HUDEP-2 (cell line): ENCODE data around the gene KRTAP10-8.
"Not testable (repeated sequence)": the region's sequence is repeated elsewhere in the genome, so short reads cannot be mapped to it uniquely, and the experiment has no call there.

Experiments
- DNase-seq, 76 experiments: peaks; one replicate each; lab custom pipeline; 2025; ENCODE audit not compliant: unreplicated experiment in 76 of 76; lab: John Stamatoyannopoulos, UW

KRTAP10-8 gene

DNA sequence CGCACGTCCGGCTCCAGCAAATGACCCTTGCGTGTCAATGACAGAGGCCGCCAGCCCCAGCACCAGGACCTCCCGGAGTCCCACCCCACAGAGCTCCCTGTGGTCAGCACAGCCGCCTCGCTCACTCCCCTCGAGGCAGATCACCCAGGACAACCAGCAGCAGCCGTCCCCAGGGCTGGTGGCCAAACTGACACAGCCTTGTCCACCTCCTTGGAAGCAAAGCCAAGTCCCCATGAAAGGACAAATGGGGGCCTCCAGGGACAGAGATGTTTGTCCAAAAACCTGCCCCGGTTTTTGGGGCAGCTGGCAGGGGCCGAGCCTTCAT is 27.4 kb downstream of the KRTAP10-8 start:
- DNase-seq = no peak

DNA sequence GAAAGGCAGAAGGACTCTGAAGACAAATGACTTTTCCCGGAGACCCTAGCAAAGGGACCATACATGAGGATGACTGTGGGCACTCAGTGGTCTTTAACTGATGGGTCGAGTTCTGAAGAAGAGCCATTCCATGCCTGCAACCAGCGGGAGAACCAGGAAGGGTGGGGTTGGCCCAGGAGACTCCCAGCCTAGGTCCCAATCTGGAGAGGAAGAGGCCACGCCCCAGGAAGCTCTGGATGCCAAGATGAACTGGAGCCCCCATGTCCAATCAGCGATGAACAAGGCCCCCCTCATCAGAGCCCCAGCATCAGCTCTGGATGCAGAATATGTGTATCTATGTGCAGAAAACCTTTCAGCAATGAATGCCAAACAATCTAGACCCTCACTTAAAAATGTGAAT is 28.9 kb downstream of the KRTAP10-8 start:
- DNase-seq = no peak

DNA sequence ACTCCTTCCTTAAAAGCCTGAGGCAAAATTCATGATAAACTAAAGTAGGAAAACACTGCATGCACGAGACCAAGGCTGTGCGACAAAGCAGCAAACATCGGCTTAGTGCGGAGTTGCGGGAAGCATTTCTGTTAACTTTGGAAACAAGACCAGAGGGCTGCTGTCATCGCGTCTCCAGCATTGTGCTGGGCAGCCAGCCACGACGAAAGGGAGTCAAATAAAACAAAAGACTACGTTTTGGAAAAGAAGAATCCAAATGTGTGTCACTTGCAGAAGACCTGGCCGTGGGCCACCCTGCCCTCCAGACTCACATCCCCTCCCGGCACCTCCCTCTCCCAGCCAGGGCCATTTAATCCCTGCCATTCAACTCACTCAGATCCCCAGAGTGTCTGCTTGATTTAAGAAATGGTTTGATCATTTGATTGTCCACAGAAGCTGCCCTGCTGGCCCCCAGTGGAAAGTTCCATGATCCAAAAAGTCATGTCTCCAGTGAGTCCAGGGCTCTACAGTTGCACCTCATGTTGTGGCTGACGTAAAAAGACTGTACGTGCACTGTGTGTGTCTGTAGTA is 31.9 kb downstream of the KRTAP10-8 start:
- no peak for DNase-seq

DNA sequence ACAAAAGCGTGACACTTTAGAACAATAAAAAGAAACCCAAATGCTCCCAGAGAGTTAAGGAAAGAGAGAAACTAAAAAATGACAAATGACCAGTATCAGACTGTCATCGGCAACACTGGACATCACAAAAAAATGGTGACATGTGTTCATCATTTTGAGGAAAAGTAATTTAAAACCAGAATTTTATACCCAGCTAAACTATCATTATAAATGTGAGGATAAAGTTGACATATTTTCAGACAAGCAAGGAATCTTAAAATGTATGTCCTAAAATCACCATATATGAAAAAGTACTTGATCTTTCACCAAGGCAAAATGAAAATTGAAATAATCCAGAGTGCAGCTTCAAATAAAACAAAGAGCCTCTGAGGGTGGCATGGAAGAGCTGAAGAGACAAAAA is 33.0 kb downstream of the KRTAP10-8 start:
- no peak for DNase-seq

DNA sequence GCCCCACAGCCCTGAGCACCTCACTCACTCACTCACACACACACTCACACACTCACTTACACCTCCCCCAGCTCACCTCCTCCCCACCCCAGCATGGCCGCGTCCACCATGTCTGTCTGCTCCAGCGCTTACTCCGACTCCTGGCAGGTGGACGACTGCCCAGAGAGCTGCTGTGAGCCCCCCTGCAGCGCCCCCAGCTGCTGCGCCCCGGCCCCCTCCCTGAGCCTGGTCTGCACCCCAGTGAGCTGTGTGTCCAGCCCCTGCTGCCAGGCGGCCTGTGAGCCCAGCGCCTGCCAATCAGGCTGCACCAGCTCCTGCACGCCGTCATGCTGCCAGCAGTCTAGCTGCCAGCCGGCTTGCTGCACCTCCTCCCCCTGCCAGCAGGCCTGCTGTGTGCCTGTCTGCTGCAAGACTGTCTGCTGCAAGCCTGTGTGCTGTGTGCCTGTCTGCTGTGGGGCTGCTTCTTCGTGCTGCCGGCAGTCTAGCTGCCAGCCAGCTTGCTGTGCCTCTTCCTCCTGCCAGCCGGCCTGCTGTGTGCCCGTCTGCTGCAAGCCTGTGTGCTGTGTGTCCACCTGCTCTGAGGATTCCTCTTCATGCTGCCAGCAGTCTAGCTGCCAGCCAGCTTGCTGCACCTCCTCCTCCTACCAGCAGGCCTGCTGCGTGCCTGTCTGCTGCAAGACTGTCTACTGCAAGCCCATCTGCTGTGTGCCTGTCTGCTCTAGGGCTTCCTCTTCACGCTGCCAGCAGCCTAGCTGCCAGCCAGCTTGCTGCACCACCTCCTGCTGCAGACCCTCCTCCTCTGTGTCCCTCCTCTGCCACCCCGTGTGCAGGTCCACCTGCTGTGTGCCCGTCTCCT is 34.7 kb downstream of the KRTAP10-8 start, which contains the start of gene KRTAP10-11:
Gene KRTAP10-11, plus strand, starts transcription at position 49 of the 856 bp plus-strand sequence. Its CDS starts 45 bp downstream, at position 94.
- not testable (repeated sequence) for DNase-seq

DNA sequence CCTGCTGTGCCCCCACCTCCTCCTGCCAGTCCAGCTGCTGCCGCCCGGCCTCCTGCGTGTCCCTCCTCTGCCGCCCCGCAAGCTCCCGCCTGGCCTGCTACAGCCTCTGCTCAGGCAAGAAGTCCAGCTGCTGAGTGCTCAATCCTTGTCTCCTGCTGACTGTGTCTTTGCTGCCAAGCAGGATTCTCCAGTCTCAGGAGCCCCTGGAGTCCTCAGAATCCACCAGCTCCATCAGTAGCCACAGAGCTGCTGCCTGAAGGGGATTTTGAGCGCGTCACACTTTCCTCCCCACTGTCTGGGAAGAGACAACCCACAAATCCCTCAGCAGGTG is 35.3 kb downstream of the KRTAP10-8 start:
- no peak for DNase-seq

DNA sequence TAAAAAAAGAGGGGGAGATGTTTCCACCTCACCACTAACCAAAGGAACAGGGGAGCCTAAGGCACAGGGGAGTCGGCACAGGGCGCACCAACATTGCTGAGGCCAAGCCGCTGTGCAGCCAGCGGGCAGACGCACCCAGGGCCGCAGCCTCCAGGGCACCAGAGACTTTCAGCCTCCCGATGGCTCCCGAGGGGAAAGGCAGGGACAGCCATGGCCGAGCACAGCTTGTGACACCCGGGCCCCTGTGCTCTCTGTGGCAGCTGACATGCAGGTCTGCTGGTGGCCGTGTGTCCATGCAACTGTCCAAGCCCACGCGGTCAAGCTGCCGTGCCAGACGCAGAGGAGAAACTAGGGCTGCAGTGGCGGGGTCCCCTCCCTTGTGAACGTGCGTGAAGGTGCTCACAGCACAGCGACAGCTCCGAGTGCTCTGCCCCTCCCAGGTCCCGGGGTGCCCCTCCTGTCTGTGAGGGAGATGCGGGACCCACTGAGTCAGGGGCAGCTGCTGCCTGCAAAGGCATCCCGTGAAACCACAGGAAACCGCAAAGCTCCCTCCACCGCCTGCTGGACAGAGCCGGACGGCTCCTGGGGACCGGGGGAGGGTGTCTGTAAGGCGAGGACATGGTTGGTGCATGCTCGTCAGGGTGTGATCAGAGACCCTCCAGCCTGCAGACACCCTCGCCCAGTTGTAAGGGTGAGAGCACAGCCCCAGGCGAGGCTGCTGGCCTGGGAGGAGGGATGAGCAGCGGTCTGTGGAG is 36.9 kb downstream of the KRTAP10-8 start:
- no peak for DNase-seq

DNA sequence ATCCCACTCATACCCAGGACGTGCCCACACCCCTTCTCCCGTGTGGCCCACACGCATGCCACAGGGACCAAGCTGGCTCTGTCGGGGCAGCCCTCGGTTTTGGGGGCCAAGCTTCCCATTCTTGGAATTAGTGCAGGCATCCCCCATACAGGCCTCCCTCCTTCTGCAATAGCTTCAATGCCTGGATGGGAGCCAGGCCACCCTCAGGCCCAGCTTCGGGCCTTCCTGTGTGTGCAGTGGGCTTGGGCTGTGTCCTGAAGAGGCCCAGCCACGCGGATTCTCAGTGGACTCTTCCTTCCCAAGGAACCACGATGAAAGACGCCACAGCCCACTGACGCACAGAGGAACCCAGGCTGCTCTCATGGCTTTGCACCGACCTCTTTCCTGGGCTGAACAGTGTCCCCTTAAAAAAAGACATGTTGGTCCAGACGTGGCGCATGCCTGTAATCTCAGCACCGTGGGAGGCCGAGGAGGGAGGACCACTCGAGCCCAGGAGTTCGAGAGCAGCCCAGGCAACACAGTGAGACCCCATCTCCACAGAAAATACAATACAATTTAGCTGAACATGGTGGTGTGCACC is 37.7 kb downstream of the KRTAP10-8 start:
- DNase-seq = no peak

DNA sequence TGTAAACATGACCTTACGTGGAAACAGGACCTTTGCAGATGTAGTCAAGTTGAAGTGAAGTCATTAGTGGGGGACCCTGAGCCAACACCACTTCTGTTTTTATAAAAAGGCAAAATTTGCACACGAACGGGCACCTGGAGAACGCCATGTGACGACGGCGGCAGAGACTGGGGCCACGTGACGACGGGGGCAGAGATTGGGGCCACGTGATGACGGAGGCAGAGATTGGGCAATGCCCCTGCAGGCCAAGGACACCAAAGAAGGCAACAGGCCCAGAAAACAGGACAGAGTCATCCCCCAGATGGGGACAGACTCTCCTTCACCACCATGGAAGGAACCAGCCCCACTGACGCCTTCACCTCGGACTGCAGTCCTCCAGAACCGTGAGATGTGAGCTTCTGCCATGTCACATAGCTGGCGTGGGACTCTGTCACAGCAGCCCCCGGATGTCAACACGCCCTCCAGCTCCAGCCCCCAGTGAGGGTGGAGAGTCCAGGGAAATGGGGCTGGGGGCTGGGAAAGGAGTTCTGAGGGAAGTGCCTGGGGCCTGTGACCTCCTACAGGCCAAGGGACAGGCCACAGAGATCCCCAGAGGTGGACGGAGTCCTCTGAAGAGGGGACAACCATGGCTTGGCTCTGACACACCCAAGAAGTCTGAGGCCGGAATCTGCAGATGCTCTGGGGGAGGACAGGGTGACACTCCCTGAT is 38.5 kb downstream of the KRTAP10-8 start:
- no peak for DNase-seq

DNA sequence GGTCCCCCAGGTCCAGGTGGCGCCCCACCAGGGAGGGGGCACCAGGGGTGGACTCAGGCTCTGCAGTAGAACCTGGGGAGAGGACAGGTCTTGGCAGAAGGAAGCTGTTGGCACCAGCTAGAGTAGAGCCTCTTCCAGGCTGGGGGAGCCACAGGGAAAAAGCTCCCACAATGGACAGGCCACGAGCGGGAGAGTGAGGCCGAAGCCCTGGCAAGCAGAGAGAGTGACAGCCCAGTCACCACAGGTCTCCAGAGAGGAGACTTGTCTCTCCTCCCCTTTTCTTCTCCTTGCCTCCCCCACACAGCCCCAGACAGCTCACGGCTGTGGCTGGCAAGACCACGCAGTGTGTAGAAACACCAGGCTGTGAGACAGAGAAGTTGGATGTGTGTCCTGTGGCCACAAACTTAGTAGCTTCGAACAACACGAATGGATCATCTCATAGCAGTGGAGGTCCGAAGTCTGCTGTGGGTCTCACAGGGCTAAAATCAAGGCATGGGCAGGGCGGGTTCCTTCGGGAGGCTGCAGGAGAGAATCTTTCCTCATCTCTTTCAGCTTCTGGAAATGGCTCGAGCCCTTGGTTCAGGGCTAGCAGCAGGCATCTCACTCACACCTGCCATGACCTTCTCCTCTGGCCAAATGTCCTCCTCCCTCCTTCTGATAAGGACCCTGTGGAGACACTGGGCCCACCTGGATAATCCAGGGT is 39.2 kb downstream of the KRTAP10-8 start:
- DNase-seq = no peak

DNA sequence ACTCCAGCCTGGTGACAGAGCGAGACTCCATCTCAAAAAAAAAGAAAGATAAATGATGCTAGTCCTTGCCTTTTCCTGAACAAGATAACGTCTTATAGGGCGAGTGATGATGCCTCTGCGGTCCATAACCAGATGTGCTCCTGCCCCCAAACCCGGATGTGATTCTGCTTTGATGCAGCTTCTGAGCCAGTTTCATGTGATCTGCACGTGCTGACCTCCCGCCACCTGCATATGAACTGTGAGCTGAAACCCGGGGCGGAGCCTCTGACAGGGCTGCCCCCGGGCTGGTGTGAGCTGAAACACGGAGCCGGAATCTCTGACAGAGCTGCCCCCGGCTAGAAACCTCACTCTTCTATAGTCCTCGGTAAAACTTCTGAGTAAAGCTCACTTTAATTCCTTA is 41.2 kb downstream of the KRTAP10-8 start:
- DNase-seq = no peak

DNA sequence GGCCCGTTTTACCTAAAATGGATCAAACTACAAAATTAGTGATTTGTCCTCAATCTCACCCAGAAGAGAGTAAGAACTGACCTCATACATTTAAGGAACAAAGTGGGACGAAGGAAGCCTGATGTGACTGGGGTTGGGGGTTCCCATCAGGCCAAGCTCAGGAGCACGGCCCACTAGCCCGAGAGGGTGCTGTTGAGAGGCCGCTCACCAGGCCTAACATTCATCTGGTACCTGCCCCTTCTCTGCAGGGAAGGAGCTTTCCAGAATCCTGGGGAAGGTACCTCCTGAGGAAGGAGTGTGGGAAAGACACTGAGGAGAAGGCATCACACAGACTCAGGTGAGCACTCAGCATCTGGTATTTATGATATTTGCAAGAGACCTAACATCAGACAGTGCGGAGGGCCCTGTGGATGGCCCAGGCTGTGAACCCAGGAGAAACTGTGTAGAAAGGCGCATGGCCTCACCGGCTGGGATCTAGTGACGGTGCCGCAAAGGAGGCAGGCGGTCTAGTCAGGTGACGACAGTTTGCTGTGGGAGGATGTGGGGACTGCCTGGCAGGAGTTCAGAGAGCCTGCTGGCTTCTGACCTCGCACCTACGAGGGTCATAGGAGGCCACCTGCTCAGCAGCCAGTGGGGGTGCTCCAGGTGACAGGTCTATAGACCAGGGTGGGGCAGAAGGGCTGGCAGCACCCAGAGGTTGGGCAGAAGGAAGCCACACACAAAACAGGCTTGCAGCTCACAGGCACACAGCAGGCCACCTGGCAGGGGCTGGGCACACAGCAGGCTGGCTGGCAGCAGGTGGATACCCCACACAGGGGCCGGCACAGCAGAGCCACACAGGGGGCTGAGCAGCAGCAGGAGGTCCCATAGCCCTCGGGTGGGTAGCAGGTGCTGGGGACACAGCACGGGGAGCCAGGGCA is 42.0 kb downstream of the KRTAP10-8 start:
- DNase-seq = no peak

DNA sequence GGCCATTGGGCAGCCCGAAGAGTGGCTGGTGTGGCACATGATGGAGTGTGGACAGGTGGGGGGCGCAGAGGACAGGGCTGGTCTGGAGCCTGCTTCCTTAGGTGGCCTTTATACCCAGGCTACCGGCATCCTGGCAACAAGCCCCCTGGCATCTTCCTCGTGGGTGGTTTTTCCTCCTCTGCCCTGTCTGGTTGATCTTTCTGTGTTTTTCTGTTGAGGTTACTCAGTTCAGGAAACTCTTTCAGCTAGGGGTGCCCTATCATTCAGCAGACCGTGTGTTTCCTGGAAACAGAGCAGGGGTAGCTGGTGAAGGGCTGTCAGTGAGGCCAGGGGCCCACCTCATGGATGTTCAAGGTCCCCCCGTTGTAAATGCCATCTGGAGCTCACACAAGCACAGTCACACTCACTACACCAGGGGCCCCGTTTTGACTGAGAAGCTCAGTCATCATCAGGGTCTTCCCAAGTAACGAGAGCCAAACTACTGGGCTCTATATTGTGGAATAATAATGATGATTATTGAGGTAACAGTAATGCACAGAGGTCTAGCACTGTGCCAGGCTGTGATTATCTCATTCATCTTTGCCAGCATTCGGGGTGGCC is 42.8 kb downstream of the KRTAP10-8 start, which contains the start of gene KRTAP12-4:
Gene KRTAP12-4, minus strand, starts transcription at position 84 of the 600 bp plus-strand sequence. Its CDS starts 45 bp downstream, at position 39.
- no peak for DNase-seq

DNA sequence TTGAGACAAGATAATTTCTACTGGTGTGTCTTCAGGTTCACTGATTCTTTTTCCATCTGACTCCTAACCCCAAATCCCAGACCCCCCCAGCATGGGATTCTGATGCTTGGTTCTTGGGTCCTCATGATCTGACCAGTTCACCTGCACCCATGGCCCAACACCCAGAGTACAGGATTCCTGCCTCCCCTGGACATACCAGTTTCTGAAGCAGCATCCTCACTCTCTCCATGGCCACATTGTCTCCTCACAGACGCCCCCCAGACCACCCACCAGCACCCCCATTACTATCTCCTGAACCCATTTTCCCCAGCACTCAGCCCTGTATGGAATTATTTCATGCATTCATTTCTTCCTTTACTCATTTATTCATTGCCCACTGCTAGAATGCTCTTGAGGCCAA is 45.0 kb downstream of the KRTAP10-8 start:
- DNase-seq = no peak

DNA sequence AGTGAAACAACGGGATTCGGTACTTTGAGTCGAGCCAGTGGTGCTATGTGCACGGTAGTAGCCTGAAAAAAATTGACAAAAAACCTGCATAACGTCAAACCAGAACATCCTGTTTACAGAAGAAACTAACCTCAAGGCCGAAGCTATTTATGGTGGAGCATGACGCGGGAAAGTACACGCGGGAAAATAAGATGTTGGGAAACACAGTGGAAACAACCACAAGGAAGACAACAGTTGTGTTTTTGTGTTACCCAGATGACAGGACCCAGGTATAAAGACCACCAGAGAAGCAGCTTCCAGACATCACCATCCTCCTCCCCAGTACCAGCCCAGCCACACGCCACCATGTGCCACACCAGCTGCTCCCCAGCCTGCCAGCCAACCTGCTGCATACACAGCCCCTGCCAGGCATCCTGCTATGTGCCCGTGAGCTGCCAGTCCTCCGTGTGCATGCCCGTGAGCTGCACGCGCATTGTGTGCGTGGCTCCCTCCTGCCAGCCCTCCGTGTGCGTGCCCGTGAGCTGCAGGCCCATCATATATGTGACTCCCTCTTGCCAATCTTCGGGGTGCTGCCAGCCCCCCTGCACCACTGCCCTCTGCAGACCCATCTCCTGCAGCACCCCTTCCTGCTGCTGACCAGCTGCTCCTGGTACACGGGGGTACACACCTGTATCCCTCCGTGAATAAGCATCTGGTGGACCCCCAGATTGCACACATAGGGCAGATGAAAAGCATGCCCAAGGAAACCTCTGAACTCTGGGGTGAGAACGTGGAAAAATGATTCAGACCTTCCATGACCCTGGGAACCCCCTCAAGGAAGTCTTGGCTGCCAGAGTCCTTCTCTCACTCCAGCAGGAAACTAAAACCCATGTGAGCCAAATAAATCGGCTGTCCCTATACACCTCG is 46.0 kb downstream of the KRTAP10-8 start, which contains the start of gene KRTAP12-3:
Gene KRTAP12-3, plus strand, starts transcription at position 298 of the 906 bp plus-strand sequence. Its CDS starts 48 bp downstream, at position 346.
- DNase-seq = no peak

DNA sequence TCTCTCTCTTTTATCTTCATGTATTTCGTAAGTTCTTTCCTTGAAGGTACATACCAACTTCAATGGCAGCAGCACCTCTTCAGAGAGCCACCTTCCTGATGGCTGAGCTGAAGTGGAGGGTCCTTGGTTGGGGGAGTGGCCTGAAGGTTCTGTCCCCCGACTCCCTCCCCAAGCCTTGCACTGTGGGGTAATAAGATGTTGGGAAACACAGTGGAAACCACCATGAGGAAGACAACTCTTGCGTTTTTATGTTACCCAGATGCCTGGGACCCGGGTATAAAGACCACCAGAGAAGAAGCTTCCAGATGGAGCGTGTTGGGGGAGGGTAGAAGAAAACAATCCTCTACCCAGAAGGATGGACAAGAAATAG is 46.6 kb downstream of the KRTAP10-8 start:
- no peak for DNase-seq

DNA sequence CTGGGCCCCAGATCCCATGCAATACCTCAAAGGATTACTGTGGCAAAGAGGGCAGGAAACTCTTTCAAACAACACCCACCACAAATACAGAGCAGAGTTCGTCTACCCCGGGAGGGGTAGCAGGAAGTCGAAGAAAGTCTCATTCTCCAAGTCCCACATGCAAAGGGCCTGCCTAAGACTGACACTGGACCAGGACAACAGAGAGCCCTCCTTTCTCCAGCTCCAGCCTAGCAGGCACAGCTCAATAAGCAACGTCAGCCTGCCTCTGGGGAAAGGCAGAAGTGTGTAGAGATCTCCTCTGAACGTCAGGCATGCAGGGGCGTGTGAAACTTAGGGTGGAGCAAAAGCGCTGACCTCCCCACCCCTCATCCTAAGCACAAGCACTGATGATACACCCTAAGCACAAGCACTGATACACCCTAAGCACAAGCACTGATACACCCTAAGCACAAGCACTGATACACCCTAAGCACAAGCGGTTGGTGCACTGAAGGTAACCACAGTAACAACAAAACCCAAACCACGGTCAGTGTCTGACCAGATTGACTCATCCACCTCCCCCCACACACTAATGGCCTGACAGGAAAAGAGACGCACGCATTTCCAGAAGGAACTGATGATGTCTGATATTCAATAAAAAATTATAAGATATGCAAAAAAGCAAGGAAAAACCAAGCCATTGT is 47.2 kb downstream of the KRTAP10-8 start:
- no peak for DNase-seq
